ENCODE results near the gene MCC.

GRCh38 chr5:113283558-113283957 lies 204.7 kb downstream of the MCC start:
- TF ChIP-seq CTCF (IDR thresholded peaks at IDR 0.05; ENCODE audit: poor library complexity) (no peak), EZH2phosphoT487 (IDR thresholded peaks at IDR 0.05; ENCODE audit: low read depth, severe bottlenecking, unreplicated experiment) (no peak), EZH2 (IDR thresholded peaks at IDR 0.05; ENCODE audit: borderline replicate concordance) (no peak)

Measured in hepatocyte (in vitro differentiated cells).